ENCODE results near the gene CRACDL. TPM values are rescaled to one million over a fixed set of nuclear protein-coding genes. Genes with fewer than 3 reads are reported as not detected.

Gene CRACDL
- polyA plus RNA-seq, 2 donors = 9.1 to 15.8 TPM

GRCh38 chr2:98773169-98773568 is 162.9 kb downstream of the CRACDL start:
- H3K27ac ChIP-seq (ENCODE audit: low read depth in 2 of 2, low read length in 1 of 2) = no peak overlapping the region
- no peaks in the 10 kb centered on the region for H3K27me3 ChIP-seq (ENCODE audit: control insufficient read depth in 1 of 2, insufficient read depth in 2 of 2, low read length in 2 of 2)
- no peaks in the 10 kb centered on the region for H3K36me3 ChIP-seq (ENCODE audit: control insufficient read depth in 2 of 2, insufficient read depth in 2 of 2, low read length in 1 of 2)
- H3K4me3 ChIP-seq (ENCODE audit: low read depth in 1 of 2, low read length in 2 of 2) = no peak overlapping the region
- 82 to 91% methylated on average over 5 of the region's 5 CpGs for WGBS, 2 donors
- H3K9me3 ChIP-seq (ENCODE audit: control insufficient read depth in 2 of 2, insufficient read depth in 1 of 2, low read depth in 1 of 2, low read length in 1 of 2) = no peaks in the 10 kb centered on the region
- H3K4me1 ChIP-seq (ENCODE audit: control insufficient read depth in 2 of 2, insufficient read depth in 2 of 2, low read length in 1 of 2) = peaks cover 0 to 6% of the 10 kb centered on the region in 2 donors

DNA sequence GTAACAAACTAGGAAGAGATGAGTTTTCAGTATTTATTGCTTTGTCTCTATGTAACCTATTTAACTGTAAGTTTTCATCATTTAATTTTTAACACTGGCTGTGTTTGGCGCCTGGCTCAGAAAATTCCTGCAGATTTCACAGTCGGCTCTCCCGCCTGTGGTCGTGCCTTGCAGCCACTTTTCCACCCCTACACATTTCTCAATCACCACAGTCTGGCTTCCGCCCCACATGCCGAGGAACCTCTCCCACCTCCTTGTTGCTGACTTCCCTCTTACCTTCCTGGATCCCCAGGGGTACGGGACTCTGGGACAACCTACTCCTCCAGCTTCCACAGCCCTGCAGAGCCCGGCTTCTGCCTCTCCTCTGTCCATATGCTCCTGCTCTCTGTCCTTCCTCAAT is 163.5 kb downstream of the CRACDL start:
- Histone ChIP-seq H3K36me3 (ENCODE audit: control insufficient read depth in 2 of 2, insufficient read depth in 2 of 2, low read length in 1 of 2) (no peaks in the 10 kb centered on the region), H3K27me3 (ENCODE audit: control insufficient read depth in 1 of 2, insufficient read depth in 2 of 2, low read length in 2 of 2) (no peaks in the 10 kb centered on the region), H3K27ac (ENCODE audit: low read depth in 2 of 2, low read length in 1 of 2) (peak overlapping the region in 1 of 2 donors; percentile 14), H3K4me1 (ENCODE audit: control insufficient read depth in 2 of 2, insufficient read depth in 2 of 2, low read length in 1 of 2) (peaks cover 0 to 6% of the 10 kb centered on the region in 2 donors), H3K4me3 (ENCODE audit: low read depth in 1 of 2, low read length in 2 of 2) (no peak overlapping the region), H3K9me3 (ENCODE audit: control insufficient read depth in 2 of 2, insufficient read depth in 1 of 2, low read depth in 1 of 2, low read length in 1 of 2) (no peaks in the 10 kb centered on the region)
- 76 to 80% methylated on average over 8 of the region's 8 CpGs for WGBS, 2 donors

DNA sequence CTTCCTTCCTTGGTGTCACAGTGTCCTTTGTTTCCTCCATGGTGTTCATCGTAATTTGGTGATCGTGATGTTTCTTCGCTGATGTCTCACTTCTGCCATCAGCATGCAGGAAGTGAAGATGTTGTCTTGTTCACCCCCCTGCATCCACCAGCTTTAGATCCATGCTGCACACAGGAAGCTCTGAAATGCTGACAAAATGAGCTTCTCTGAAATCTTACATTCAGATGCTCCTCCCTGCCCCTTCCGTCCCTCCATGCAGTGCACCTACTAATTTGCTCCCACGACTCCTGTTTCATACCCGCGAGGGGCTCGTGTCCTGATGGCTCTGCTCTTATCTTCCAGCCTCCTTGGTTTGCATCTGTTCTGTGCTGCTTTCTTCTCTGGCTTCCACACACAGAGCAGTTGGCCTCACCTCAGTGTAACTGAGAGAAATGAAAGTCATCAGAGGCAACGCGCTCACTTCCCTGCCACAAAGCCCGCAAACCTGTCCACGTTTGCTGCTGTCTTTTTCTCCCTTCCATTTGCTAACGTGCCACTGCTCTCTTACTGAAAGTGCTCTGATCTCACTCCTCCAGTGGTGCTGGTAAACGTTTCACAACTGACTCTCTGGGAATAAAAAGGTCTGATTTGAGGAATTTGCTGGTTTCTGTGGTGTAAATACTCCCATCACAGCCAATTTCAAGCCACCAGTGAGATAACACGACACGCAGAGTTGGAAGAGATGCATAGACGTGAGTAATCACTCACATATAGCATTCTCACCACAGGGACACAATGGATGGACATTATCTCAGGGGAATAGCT is 164.1 kb downstream of the CRACDL start:
- 61 to 74% methylated on average over 17 of the region's 17 CpGs for WGBS, 2 donors
- Histone ChIP-seq H3K27me3 (ENCODE audit: control insufficient read depth in 1 of 2, insufficient read depth in 2 of 2, low read length in 2 of 2) (no peaks in the 10 kb centered on the region), H3K4me1 (ENCODE audit: control insufficient read depth in 2 of 2, insufficient read depth in 2 of 2, low read length in 1 of 2) (peaks cover 0 to 6% of the 10 kb centered on the region in 2 donors), H3K9me3 (ENCODE audit: control insufficient read depth in 2 of 2, insufficient read depth in 1 of 2, low read depth in 1 of 2, low read length in 1 of 2) (no peaks in the 10 kb centered on the region), H3K36me3 (ENCODE audit: control insufficient read depth in 2 of 2, insufficient read depth in 2 of 2, low read length in 1 of 2) (no peaks in the 10 kb centered on the region), H3K27ac (ENCODE audit: low read depth in 2 of 2, low read length in 1 of 2) (peak overlapping the region; percentile 14 to 52), H3K4me3 (ENCODE audit: low read depth in 1 of 2, low read length in 2 of 2) (no peak overlapping the region)

- Histone ChIP-seq H3K4me1 (ENCODE audit: control insufficient read depth in 2 of 2, insufficient read depth in 2 of 2, low read length in 1 of 2) (peaks cover 0 to 6% of the 10 kb centered on the region in 2 donors), H3K36me3 (ENCODE audit: control insufficient read depth in 2 of 2, insufficient read depth in 2 of 2, low read length in 1 of 2) (no peaks in the 10 kb centered on the region), H3K27me3 (ENCODE audit: control insufficient read depth in 1 of 2, insufficient read depth in 2 of 2, low read length in 2 of 2) (no peaks in the 10 kb centered on the region), H3K27ac (ENCODE audit: low read depth in 2 of 2, low read length in 1 of 2) (peak overlapping the region in 1 of 2 donors; percentile 14), H3K9me3 (ENCODE audit: control insufficient read depth in 2 of 2, insufficient read depth in 1 of 2, low read depth in 1 of 2, low read length in 1 of 2) (no peaks in the 10 kb centered on the region), H3K4me3 (ENCODE audit: low read depth in 1 of 2, low read length in 2 of 2) (no peak overlapping the region)
- 78 to 85% methylated on average over 2 of the region's 2 CpGs for WGBS, 2 donors
Measured at GRCh38 chr2:98771264-98771663, 164.8 kb downstream of the CRACDL start.

GRCh38 chr2:98769784-98770183 is 166.2 kb downstream of the CRACDL start:
- Histone ChIP-seq H3K27ac (ENCODE audit: low read depth in 2 of 2, low read length in 1 of 2) (peak overlapping the region in 1 of 2 donors; percentile 3), H3K4me1 (ENCODE audit: control insufficient read depth in 2 of 2, insufficient read depth in 2 of 2, low read length in 1 of 2) (no peaks in the 10 kb centered on the region), H3K27me3 (ENCODE audit: control insufficient read depth in 1 of 2, insufficient read depth in 2 of 2, low read length in 2 of 2) (no peaks in the 10 kb centered on the region), H3K4me3 (ENCODE audit: low read depth in 1 of 2, low read length in 2 of 2) (no peak overlapping the region), H3K36me3 (ENCODE audit: control insufficient read depth in 2 of 2, insufficient read depth in 2 of 2, low read length in 1 of 2) (no peaks in the 10 kb centered on the region), H3K9me3 (ENCODE audit: control insufficient read depth in 2 of 2, insufficient read depth in 1 of 2, low read depth in 1 of 2, low read length in 1 of 2) (no peaks in the 10 kb centered on the region)
- WGBS, 2 donors = 52 to 53% methylated on average over 14 of the region's 14 CpGs

DNA sequence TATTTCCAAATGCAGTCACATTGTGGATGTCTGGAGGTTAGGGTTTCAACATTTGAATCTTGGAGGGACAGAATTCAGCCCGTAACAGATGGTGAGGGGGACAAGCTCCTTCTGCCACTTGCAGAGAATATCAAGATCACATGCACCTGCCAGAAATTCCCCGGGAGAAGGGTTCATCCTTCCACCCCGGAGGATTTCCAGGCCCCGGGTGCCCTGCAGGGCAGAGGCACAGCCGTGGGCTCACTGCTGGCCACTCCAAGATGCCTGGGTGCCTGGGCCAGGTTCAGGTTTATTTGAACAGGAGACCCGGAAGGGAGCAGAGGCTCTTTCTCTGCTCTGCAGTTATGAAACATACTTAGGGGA is 166.9 kb downstream of the CRACDL start:
- Histone ChIP-seq H3K9me3 (ENCODE audit: control insufficient read depth in 2 of 2, insufficient read depth in 1 of 2, low read depth in 1 of 2, low read length in 1 of 2) (no peaks in the 10 kb centered on the region), H3K27me3 (ENCODE audit: control insufficient read depth in 1 of 2, insufficient read depth in 2 of 2, low read length in 2 of 2) (no peaks in the 10 kb centered on the region), H3K4me1 (ENCODE audit: control insufficient read depth in 2 of 2, insufficient read depth in 2 of 2, low read length in 1 of 2) (no peaks in the 10 kb centered on the region), H3K27ac (ENCODE audit: low read depth in 2 of 2, low read length in 1 of 2) (no peak overlapping the region), H3K4me3 (ENCODE audit: low read depth in 1 of 2, low read length in 2 of 2) (no peak overlapping the region), H3K36me3 (ENCODE audit: control insufficient read depth in 2 of 2, insufficient read depth in 2 of 2, low read length in 1 of 2) (no peaks in the 10 kb centered on the region)
- 76 to 83% methylated on average over 6 of the region's 6 CpGs for WGBS, 2 donors

DNA sequence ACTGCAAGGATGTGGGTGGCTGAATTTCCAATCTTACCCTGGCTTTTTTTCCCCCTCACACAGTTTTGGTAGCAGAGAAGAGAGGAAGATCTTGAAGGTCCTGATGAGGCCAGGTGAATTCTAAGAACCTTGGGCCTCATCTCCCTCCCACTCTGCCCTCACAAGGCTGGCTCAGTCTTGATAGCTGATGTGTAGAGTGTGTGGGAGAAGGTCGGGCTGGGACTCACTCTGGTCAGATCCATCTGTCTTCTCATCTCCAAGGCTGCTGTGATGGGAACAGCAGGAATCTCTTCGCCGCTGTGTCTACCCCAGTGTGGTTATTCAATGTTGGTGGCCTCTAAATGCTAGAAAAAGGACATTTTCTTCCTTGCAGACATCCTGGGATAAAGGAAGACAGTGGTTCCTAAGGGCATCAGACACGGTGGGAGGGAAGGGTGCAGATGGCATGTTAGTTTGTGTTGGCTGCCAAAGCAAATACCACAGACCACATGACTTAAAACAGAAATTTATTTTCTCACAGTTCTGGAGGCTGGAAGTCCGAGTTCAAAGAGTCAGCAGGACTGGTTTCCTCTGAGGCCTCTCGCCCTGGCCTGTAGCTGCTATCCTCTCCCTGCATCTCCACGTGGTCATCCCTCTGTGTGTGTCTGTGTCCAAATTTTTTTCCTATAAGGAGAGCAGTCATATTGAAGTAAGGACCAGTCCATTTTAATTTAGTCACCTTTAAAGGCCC is 167.5 kb downstream of the CRACDL start:
- Histone ChIP-seq H3K4me3 (ENCODE audit: low read depth in 1 of 2, low read length in 2 of 2) (no peak overlapping the region), H3K9me3 (ENCODE audit: control insufficient read depth in 2 of 2, insufficient read depth in 1 of 2, low read depth in 1 of 2, low read length in 1 of 2) (no peaks in the 10 kb centered on the region), H3K4me1 (ENCODE audit: control insufficient read depth in 2 of 2, insufficient read depth in 2 of 2, low read length in 1 of 2) (no peaks in the 10 kb centered on the region), H3K36me3 (ENCODE audit: control insufficient read depth in 2 of 2, insufficient read depth in 2 of 2, low read length in 1 of 2) (no peaks in the 10 kb centered on the region), H3K27me3 (ENCODE audit: control insufficient read depth in 1 of 2, insufficient read depth in 2 of 2, low read length in 2 of 2) (no peaks in the 10 kb centered on the region), H3K27ac (ENCODE audit: low read depth in 2 of 2, low read length in 1 of 2) (no peak overlapping the region)
- 47 to 48% methylated on average over 7 of the region's 7 CpGs for WGBS, 2 donors

GRCh38 chr2:98764499-98764898 is 171.5 kb downstream of the CRACDL start:
- Histone ChIP-seq H3K9me3 (ENCODE audit: control insufficient read depth in 2 of 2, insufficient read depth in 1 of 2, low read depth in 1 of 2, low read length in 1 of 2) (no peaks in the 10 kb centered on the region), H3K4me3 (ENCODE audit: low read depth in 1 of 2, low read length in 2 of 2) (no peak overlapping the region), H3K36me3 (ENCODE audit: control insufficient read depth in 2 of 2, insufficient read depth in 2 of 2, low read length in 1 of 2) (no peaks in the 10 kb centered on the region), H3K27ac (ENCODE audit: low read depth in 2 of 2, low read length in 1 of 2) (no peak overlapping the region), H3K27me3 (ENCODE audit: control insufficient read depth in 1 of 2, insufficient read depth in 2 of 2, low read length in 2 of 2) (no peaks in the 10 kb centered on the region), H3K4me1 (ENCODE audit: control insufficient read depth in 2 of 2, insufficient read depth in 2 of 2, low read length in 1 of 2) (peaks cover 3 to 5% of the 10 kb centered on the region in 2 donors)
- WGBS, 2 donors = 84 to 89% methylated on average over 4 of the region's 4 CpGs

DNA sequence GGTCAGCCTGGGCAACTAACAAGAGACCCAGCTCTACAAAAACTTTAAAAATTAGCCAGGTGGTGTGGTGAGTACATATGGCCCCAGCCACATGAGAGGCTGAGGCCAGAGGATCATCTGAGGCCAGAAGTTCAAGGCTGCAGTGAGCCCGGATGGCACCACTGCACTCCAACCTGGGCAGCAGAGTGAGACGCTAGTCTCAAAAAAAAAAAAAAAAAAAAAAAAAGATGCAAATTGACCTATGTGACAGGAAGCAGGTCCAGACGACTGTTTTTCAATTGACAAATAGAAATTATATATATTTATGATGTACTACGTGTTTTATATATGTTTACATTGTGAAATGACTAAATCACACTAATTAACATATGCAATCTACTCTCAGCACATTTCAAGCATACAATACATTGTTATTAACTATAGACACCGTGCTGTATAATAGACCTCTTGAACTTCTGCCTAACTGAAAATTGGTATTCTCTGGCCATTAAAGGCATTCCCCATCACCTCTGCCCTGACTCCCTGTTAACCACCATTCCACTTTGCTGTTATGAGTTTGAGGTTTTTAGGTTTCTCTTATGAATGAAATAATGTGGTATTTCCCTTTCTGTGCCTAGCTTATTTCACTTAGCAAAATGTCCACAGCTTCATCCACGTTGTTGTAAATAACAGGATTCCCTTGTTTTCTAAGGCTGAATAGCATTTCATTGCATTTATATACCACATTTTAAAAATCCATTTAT is 172.6 kb downstream of the CRACDL start:
- H3K36me3 ChIP-seq (ENCODE audit: control insufficient read depth in 2 of 2, insufficient read depth in 2 of 2, low read length in 1 of 2) = no peaks in the 10 kb centered on the region
- peaks cover 3 to 5% of the 10 kb centered on the region in 2 donors for H3K4me1 ChIP-seq (ENCODE audit: control insufficient read depth in 2 of 2, insufficient read depth in 2 of 2, low read length in 1 of 2)
- H3K9me3 ChIP-seq (ENCODE audit: control insufficient read depth in 2 of 2, insufficient read depth in 1 of 2, low read depth in 1 of 2, low read length in 1 of 2) = no peaks in the 10 kb centered on the region
- H3K27me3 ChIP-seq (ENCODE audit: control insufficient read depth in 1 of 2, insufficient read depth in 2 of 2, low read length in 2 of 2) = no peaks in the 10 kb centered on the region
- H3K27ac ChIP-seq (ENCODE audit: low read depth in 2 of 2, low read length in 1 of 2) = no peak overlapping the region
- no peak overlapping the region for H3K4me3 ChIP-seq (ENCODE audit: low read depth in 1 of 2, low read length in 2 of 2)
- WGBS, 2 donors = 72 to 77% methylated on average over 6 of the region's 6 CpGs

All from esophagus (tissue), 2 donors.